Nephron (organoid): ENCODE results near the gene DEFB132.
"Not testable (repeated sequence)": the region's sequence is repeated elsewhere in the genome, so short reads cannot be mapped to it uniquely, and the experiment has no call there.

Experiments
- H3K27ac Mint-ChIP-seq, 3 experiments: 2 replicates each; pipeline ENCODE4 v1.8.0; 2020; ENCODE audit warnings: mixed read lengths in 3 of 3, mild to moderate bottlenecking in 2 of 3, moderate library complexity in 1 of 3
- H3K27me3 Mint-ChIP-seq: 2 replicates; pipeline ENCODE4 v1.8.0; 2021; ENCODE audit warnings: low read depth, mild to moderate bottlenecking, moderate library complexity, mixed read lengths
- H3K36me3 Mint-ChIP-seq: 2 replicates; pipeline ENCODE4 v1.8.0; 2020; ENCODE audit warnings: low read depth, mixed read lengths
- H3K4me1 Mint-ChIP-seq: 2 replicates; pipeline ENCODE4 v1.8.0; 2020; ENCODE audit warnings: mixed read lengths
- H3K4me3 Mint-ChIP-seq, 3 experiments: 2 replicates each; pipeline ENCODE4 v1.8.0; 2020; ENCODE audit warnings: mild to moderate bottlenecking in 3 of 3, mixed read lengths in 3 of 3, moderate library complexity in 2 of 3
- H3K9me3 Mint-ChIP-seq: 2 replicates; pipeline ENCODE4 v1.8.0; 2020; ENCODE audit warnings: mixed read lengths
- CTCF ChIP-seq, 3 experiments: fragments of 200-600 bp; sonication (generic); IDR thresholded peaks; one replicate each; pipeline ENCODE4 v1.5.0; 2021; ENCODE audit warnings: antibody characterized with exemption in 3 of 3; ENCODE audit not compliant: unreplicated experiment in 3 of 3

Gene DEFB132

GRCh38 chr20:219290-220115 is 38.0 kb upstream of the DEFB132 start:
- no peak overlapping the region for H3K27ac Mint-ChIP-seq
- H3K4me3 Mint-ChIP-seq = no peak overlapping the region
- TF ChIP-seq CTCF (IDR thresholded peaks at IDR 0.05; ENCODE audit: unreplicated experiment in 3 of 3) = peak; percentile 42 to 55 (median 47)
- H3K4me1 Mint-ChIP-seq = no peaks in the 10 kb centered on the region
- no peaks in the 10 kb centered on the region for H3K36me3 Mint-ChIP-seq
- peaks cover 51% of the 10 kb centered on the region for H3K27me3 Mint-ChIP-seq
- H3K9me3 Mint-ChIP-seq = no peaks in the 10 kb centered on the region

DNA sequence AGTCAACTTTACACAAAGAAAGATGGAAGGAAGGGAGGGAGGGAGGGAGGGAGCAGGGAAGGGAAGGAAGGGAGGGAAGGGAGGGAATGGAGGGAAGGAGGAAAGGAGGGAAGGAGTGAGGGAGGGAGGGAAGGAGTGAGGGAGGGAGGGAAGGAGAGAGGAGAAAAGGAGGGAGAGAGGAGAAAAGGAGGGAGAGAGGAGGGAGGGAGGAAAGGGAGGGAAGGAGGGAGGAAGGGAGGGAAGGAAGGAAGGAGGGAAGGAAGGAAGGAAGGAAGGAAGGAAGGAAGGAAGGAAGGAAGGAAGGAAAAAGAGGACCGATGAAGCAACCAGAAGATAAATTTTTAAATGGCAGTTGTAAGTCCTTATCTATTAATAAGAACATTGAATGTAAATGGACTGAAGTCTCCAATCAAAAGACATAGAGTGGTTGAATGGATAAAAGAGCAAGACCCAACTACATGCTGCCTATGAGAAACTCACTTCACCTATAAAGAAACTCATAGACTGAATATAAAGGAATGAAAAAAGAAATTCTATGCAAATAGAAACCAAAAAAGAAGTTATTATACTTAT is 36.2 kb upstream of the DEFB132 start:
- no peaks in the 10 kb centered on the region for H3K36me3 Mint-ChIP-seq
- no peak overlapping the region for H3K4me3 Mint-ChIP-seq
- no peaks in the 10 kb centered on the region for H3K4me1 Mint-ChIP-seq
- H3K27me3 Mint-ChIP-seq = peaks cover 51% of the 10 kb centered on the region
- H3K27ac Mint-ChIP-seq = no peak overlapping the region
- no peak for TF ChIP-seq CTCF (IDR thresholded peaks at IDR 0.05; ENCODE audit: unreplicated experiment in 3 of 3)
- no peaks in the 10 kb centered on the region for H3K9me3 Mint-ChIP-seq

DNA sequence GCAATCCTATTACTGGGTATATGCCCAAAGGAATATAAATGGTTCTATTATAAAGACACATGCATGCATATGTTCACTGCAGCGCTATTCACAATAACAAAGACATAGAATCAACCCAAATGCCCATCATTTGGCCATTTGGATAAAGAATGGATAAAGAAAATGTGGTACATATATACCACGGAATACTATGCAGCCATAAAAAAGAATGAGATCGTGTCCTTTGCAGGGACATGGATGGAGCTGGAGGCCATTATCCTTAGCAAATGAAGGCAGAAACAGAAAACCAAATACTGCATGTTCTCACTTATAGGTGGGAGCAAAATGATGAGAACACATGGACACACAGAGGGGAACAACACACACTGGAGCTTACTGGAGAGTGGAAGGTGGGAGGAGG is 31.6 kb upstream of the DEFB132 start:
- H3K4me3 Mint-ChIP-seq, H3K4me1 Mint-ChIP-seq, H3K36me3 Mint-ChIP-seq, H3K27ac Mint-ChIP-seq, H3K9me3 Mint-ChIP-seq: not testable (repeated sequence)
- peaks cover 43% of the 10 kb centered on the region for H3K27me3 Mint-ChIP-seq

GRCh38 chr20:226958-227357 is 30.6 kb upstream of the DEFB132 start, which contains the start of gene DEFB129:
DEFB129 (plus strand) TSS chr20:227258; CDS start chr20:227289, 31 bp downstream.
- H3K27ac Mint-ChIP-seq = no peak within 1 kb of the TSS
- no peaks in the 10 kb centered on the region for H3K36me3 Mint-ChIP-seq
- TF ChIP-seq CTCF (IDR thresholded peaks at IDR 0.05; ENCODE audit: unreplicated experiment in 3 of 3) = no peak
- peaks cover under 1% of the 10 kb centered on the region for H3K9me3 Mint-ChIP-seq
- H3K27me3 Mint-ChIP-seq = peaks cover 33% of the 10 kb centered on the region
- no peaks in the 10 kb centered on the region for H3K4me1 Mint-ChIP-seq
- no peak within 1 kb of the TSS for H3K4me3 Mint-ChIP-seq

GRCh38 chr20:227439-228105 is 30.0 kb upstream of the DEFB132 start:
- Mint-ChIP-seq H3K36me3 (no peaks in the 10 kb centered on the region), H3K27me3 (peaks cover 30% of the 10 kb centered on the region), H3K4me3 (no peak overlapping the region), H3K27ac (no peak overlapping the region), H3K4me1 (no peaks in the 10 kb centered on the region), H3K9me3 (peaks cover 2% of the 10 kb centered on the region)
- TF ChIP-seq CTCF (IDR thresholded peaks at IDR 0.05; ENCODE audit: unreplicated experiment in 3 of 3) = no peak

DNA sequence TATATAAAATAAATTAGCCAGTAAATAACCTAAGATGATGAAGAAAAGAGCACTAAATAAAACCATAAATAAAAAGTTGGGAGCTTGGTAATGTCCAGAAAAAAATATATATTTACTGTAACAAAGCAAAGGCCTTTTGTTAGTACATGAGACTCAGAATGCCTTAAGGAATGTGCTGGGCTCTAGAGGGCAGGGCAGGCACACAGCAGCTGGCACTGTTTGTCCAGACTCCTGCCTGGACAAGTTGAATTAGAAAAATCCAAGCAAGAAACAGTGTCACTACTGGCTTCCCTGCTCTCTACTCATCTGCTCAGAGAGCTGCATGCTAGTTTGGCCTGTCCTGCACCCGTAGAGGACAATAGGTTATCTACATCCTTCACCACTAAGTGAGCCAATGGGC is 21.6 kb upstream of the DEFB132 start:
- no peak overlapping the region for H3K27ac Mint-ChIP-seq
- H3K27me3 Mint-ChIP-seq = peaks cover 9% of the 10 kb centered on the region
- H3K4me3 Mint-ChIP-seq = no peak overlapping the region
- no peaks in the 10 kb centered on the region for H3K4me1 Mint-ChIP-seq
- peak in 1 of 3 experiments; percentile 20 for TF ChIP-seq CTCF (IDR thresholded peaks at IDR 0.05; ENCODE audit: unreplicated experiment in 3 of 3)
- peaks cover 2% of the 10 kb centered on the region for H3K9me3 Mint-ChIP-seq
- no peaks in the 10 kb centered on the region for H3K36me3 Mint-ChIP-seq
